ENCODE measurements around the gene IRAK2.

IRAK2 gene

GRCh38 chr3:10198761-10199649 is 34.3 kb downstream of the IRAK2 start:
- H3K4me3 ChIP-seq (ENCODE audit: low read depth, low read length), result no peak overlapping the region
- no peak for TF ChIP-seq CTCF (IDR thresholded peaks at IDR 0.05; ENCODE audit: low read depth, low read length)

DNA sequence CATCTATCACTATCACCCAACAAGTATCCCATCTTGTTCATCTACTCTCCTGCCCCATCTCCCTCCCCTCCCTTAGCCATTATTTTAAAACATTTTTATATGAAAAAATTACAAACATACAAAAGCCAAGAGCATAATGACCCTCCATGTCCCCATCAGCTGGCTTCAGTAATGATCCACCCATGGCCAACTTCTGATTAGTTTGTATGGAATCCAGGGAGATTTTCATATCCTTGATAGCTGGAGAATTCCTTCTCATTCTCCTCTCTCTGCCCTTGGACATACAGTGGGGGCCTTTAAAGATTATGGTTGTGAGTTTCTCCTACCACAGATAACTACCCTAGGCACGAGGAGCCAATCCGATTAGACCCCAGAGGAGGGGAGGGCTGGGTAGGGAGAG is 40.2 kb downstream of the IRAK2 start:
- no peak for TF ChIP-seq CTCF (IDR thresholded peaks at IDR 0.05; ENCODE audit: low read depth, low read length)
- no peak overlapping the region for H3K4me3 ChIP-seq (ENCODE audit: low read depth, low read length)

DNA sequence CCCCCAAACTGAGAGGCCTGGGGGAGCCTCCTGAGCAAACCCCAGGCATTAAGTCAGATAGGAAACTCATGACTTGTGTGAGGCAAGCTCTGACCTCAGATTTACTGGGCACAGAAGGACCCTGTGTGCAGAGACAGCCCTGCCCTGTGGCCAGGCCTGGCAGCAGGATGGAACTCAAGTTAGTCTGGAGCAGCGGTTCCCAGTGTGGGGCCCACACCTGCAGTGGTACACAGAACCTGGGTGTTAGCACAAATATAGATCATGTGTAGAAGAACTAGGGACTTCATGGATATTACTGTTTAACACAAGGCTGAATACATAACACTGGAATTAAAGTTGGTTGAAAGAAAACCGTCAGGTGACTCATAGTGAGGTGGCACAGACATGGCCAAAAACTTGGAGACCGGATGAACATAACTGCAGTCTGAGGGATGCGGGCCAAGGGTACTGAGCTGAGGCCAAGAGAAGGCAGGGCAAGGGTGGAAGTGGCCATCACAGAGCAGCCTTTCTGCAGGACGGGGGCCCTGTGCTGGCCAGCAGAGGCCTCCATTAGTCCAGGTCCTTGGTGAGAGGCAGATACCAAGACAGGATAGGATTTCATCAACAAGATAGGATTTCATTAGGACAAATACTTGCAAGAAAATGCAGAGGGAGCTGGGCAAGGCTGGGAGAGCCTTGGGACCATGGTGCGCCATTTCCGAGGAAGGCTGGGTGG is 40.9 kb downstream of the IRAK2 start:
- H3K4me3 ChIP-seq (ENCODE audit: low read depth, low read length), result no peak overlapping the region
- no peak for TF ChIP-seq CTCF (IDR thresholded peaks at IDR 0.05; ENCODE audit: low read depth, low read length)

DNA sequence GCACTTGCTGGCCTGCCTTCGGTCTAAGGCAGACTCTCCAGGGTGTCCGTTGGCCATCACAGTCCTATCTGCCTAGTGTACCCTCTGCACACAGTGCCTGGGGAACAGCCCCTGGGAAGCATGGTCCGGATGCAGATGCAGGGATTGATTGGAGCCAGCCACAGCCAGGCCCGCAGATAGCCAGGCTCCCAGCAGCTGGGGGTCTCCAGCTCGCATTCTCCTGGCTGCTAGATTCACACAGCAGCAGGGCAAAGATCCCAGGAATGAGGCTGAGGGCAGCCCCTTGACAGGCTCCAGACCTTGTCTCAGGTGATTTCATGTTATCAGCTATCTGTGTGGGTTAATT is 41.4 kb downstream of the IRAK2 start:
- no peak for TF ChIP-seq CTCF (IDR thresholded peaks at IDR 0.05; ENCODE audit: low read depth, low read length)
- no peak overlapping the region for H3K4me3 ChIP-seq (ENCODE audit: low read depth, low read length)

DNA sequence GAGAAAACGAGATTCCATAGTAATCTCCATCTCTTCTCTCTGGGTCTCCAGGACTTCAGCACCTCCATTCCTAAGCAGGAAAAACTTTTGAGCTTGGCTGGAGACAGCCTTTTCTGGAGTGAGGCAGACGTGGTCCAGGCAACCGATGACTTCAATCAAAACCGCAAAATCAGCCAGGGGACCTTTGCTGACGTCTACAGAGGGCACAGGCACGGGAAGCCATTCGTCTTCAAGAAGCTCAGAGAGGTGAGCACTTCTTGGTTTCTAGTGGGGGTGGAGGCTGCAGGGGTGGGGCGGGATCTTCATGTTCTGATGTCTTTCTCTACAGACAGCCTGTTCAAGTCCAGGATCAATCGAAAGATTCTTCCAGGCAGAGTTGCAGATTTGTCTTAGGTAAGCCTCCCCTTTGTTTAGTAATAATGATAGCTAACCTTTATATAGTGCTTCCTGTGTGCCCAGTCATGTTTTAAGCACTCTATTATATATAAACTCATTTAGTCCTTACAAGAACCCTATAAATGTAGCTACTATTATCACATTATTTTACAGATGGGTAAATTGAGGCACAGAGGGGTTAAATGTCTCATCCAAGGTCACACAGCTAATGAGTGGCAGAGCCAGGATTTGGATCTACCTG is 48.6 kb downstream of the IRAK2 start:
- no peak for TF ChIP-seq CTCF (IDR thresholded peaks at IDR 0.05; ENCODE audit: low read depth, low read length)
- H3K4me3 ChIP-seq (ENCODE audit: low read depth, low read length), result no peak overlapping the region

GRCh38 chr3:10215578-10216368 is 51.1 kb downstream of the IRAK2 start:
- TF ChIP-seq CTCF (IDR thresholded peaks at IDR 0.05; ENCODE audit: low read depth, low read length), result no peak
- H3K4me3 ChIP-seq (ENCODE audit: low read depth, low read length), result no peak overlapping the region
